Measurements from ENCODE around the gene SPSB2.
"Not testable (repeated sequence)": the region's sequence is repeated elsewhere in the genome, so short reads cannot be mapped to it uniquely, and the experiment has no call there.

SPSB2 gene

DNA sequence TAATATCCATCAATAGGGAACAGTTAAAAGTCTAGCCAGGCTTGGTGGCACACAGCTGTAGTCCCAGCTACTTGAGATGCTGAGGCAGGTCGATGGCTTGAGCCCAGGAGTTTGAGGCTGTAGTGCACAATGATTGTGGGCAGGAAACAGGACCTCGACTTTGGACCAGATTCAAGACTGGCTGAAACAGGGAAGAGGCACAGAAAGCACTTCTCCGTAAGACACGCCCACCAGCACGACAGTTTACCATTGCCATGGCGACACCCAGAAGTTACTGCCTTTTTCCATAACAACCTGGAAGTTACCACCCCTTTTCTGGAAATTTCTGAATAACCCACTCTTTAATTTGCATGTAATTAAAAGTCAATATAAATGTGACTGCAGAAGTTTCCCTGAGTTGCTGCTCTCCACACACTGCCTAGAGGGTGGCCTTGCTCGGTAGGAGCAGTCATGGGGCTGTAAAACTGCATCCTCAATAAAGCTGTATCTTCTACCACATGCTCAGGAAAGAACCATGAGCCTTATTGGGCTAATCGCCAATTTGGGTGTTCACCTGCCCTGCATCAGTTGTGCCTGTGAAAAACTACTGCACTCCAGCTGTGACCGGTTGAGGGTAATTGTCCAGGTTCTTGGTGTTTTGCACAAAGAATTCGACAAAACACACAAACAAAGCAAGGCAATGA, 26.9 kb upstream of the SPSB2 start:
- peak; percentile 24 for DNase-seq (ENCODE audit: low read depth)
- H3K4me3 ChIP-seq (ENCODE audit: low read depth, low read length), result no peak overlapping the region
- TF ChIP-seq POLR2A (IDR thresholded peaks at IDR 0.05; ENCODE audit: extremely low read depth, insufficient read length), result no peak
- no peak for TF ChIP-seq MYC (IDR thresholded peaks at IDR 0.05; ENCODE audit: low read depth, low read length)
- TF ChIP-seq, protein P1, sequence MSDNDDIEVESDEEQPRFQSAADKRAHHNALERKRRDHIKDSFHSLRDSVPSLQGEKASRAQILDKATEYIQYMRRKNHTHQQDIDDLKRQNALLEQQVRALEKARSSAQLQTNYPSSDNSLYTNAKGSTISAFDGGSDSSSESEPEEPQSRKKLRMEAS (IDR thresholded peaks at IDR 0.05; ENCODE audit: low read depth, low read length), result no peak
- TF ChIP-seq, protein P2, sequence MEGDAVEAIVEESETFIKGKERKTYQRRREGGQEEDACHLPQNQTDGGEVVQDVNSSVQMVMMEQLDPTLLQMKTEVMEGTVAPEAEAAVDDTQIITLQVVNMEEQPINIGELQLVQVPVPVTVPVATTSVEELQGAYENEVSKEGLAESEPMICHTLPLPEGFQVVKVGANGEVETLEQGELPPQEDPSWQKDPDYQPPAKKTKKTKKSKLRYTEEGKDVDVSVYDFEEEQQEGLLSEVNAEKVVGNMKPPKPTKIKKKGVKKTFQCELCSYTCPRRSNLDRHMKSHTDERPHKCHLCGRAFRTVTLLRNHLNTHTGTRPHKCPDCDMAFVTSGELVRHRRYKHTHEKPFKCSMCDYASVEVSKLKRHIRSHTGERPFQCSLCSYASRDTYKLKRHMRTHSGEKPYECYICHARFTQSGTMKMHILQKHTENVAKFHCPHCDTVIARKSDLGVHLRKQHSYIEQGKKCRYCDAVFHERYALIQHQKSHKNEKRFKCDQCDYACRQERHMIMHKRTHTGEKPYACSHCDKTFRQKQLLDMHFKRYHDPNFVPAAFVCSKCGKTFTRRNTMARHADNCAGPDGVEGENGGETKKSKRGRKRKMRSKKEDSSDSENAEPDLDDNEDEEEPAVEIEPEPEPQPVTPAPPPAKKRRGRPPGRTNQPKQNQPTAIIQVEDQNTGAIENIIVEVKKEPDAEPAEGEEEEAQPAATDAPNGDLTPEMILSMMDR (IDR thresholded peaks at IDR 0.05; ENCODE audit: low read depth, low read length), result no peak

DNA sequence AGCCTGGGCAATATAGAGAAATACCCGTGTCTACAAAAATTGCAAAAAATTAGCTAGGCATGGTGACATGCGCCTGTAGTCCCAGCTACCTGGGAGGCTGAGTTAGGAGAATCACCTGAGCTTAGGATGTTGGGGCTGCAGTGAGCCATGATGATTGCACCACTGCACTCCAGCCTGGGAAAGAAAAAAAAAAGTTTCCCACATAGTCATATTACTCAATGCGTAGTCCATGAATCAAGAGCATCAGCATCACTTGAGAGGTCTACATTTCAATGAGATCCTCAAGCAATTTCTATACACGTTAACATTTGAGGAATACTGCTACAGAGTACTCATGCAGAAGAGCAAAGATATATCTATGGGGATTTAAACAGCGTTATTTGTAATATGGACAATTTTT, 26.3 kb upstream of the SPSB2 start:
- DNase-seq (ENCODE audit: low read depth), result no peak
- TF ChIP-seq POLR2A (IDR thresholded peaks at IDR 0.05; ENCODE audit: extremely low read depth, insufficient read length) (no peak), MYC (IDR thresholded peaks at IDR 0.05; ENCODE audit: low read depth, low read length) (no peak)
- TF ChIP-seq, protein P1 (IDR thresholded peaks at IDR 0.05; ENCODE audit: low read depth, low read length), result no peak
- TF ChIP-seq, protein P2 (IDR thresholded peaks at IDR 0.05; ENCODE audit: low read depth, low read length), result no peak
- H3K4me3 ChIP-seq (ENCODE audit: low read depth, low read length), result no peak overlapping the region

DNA sequence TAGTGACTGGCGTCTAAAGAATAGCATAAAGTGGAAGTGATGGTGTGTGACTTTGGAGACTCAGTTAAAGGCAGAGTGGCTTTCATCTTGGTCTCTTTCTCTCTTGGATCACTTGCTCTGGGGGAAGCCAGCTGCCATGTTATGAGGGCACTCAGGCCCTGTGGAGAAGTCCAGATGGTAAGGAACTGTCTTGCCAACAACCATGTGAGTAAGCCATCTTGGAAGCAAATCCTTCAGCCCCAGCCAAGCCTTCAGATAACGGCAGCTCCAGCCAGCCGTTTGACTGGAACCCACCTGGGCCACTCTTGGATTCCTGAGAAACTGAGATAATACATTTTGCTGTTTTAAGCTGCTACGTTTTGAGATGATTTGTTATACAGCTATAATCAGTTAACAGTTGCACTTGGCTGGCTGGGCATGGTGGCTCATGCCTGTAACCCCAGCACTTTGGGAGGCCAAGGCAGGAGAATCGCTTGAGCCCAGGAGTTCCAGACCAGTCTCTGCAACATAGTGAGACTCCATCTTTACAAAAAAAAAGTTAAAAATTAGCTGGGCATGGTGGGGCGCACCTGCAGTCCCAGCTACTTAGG, 23.8 kb upstream of the SPSB2 start:
- TF ChIP-seq, protein P1 (IDR thresholded peaks at IDR 0.05; ENCODE audit: low read depth, low read length), result no peak
- TF ChIP-seq, protein P2 (IDR thresholded peaks at IDR 0.05; ENCODE audit: low read depth, low read length), result no peak
- TF ChIP-seq POLR2A (IDR thresholded peaks at IDR 0.05; ENCODE audit: extremely low read depth, insufficient read length), result no peak
- TF ChIP-seq MYC (IDR thresholded peaks at IDR 0.05; ENCODE audit: low read depth, low read length), result no peak
- DNase-seq (ENCODE audit: low read depth), result no peak
- H3K4me3 ChIP-seq (ENCODE audit: low read depth, low read length), result no peak overlapping the region

DNA sequence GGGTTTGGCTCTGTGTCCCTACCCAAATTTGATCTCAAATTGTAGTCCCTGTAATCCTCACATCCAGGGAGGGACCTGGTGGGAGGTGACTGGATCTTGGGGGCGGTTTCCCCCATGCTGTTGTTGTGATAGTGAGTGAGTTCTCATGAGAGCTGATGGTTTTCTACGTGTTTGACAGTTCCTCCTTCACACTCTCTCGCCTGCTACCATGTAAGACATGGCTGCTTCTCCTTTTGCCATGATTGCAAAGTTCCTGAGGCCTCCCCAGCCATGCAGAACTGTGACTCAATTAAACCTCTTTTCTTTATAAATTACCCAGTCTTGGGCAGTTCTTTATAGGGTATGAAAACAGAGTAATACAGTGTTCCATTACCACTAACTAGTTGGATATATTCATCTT, 21.2 kb upstream of the SPSB2 start:
- no peak for DNase-seq (ENCODE audit: low read depth)
- TF ChIP-seq, protein P2 (IDR thresholded peaks at IDR 0.05; ENCODE audit: low read depth, low read length), result no peak
- TF ChIP-seq MYC (IDR thresholded peaks at IDR 0.05; ENCODE audit: low read depth, low read length) (no peak), POLR2A (IDR thresholded peaks at IDR 0.05; ENCODE audit: extremely low read depth, insufficient read length) (no peak)
- no peak overlapping the region for H3K4me3 ChIP-seq (ENCODE audit: low read depth, low read length)

DNA sequence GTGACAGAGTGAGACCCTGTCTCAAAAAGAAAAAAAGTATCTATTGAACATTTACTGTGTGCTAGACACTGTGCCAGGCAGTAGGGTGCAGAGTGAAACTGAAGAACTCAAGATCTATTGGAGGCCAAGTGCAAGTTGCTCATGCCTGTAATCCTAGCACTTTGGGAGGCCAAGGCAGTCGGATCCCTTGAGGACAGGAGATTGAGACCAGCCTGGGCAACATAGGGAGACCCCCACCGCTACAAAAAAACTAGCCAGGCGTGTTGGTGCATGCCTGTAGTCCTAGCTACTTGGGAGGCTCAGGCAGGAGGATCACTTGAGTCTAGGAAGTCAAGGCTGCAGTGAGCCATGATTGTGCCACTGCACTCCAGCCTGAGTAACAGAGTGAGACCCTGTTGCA, 19.6 kb upstream of the SPSB2 start:
- not testable (repeated sequence) for DNase-seq (ENCODE audit: low read depth); H3K4me3 ChIP-seq (ENCODE audit: low read depth, low read length)

DNA sequence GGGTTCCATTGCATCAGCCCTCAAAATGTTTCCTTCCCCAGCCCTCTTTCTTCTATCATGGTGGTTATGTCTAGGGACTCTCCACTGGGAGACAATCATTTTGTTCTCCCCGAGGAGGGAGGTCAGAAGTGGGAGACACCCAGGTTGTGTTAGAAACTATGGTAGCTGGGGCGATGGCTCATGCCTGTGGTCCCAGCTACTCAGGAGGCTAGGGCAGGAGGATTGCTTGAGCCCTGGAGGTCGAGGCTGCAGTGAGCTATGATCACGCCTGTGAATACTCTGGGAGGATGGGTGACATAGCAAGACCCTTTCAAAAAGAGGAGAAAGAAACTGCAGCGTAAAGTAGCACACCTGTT, 18.5 kb upstream of the SPSB2 start:
- TF ChIP-seq POLR2A (IDR thresholded peaks at IDR 0.05; ENCODE audit: extremely low read depth, insufficient read length), result no peak
- TF ChIP-seq, protein P2 (IDR thresholded peaks at IDR 0.05; ENCODE audit: low read depth, low read length), result no peak
- no peak for TF ChIP-seq MYC (IDR thresholded peaks at IDR 0.05; ENCODE audit: low read depth, low read length)
- TF ChIP-seq, protein P1 (IDR thresholded peaks at IDR 0.05; ENCODE audit: low read depth, low read length), result no peak
- no peak for DNase-seq (ENCODE audit: low read depth)
- peak overlapping the region; percentile 52 for H3K4me3 ChIP-seq (ENCODE audit: low read depth, low read length)

Data from NB4 (cell line).